Fibroblast of lung (primary cell): ENCODE measurements around the gene NCF4.

Source experiments
- CTCF ChIP-seq, 2 donors: IDR thresholded peaks in 1 of 2; conservative IDR thresholded peaks in 1 of 2; 1 replicate in 1 of 2; 2 replicates in 1 of 2; pipeline ENCODE4 v1.5.1; 2011 to 2012; ENCODE audit warnings: low read length in 2 of 2, control low read depth in 1 of 2, inconsistent platforms in 1 of 2, low read depth in 1 of 2, mild to moderate bottlenecking in 1 of 2
- EZH2 ChIP-seq: IDR thresholded peaks from 2 replicates; pipeline ENCODE4 v1.5.1; 2012; ENCODE audit warnings: low read length, control low read depth, mild to moderate bottlenecking; ENCODE audit errors: missing control alignments

DNA sequence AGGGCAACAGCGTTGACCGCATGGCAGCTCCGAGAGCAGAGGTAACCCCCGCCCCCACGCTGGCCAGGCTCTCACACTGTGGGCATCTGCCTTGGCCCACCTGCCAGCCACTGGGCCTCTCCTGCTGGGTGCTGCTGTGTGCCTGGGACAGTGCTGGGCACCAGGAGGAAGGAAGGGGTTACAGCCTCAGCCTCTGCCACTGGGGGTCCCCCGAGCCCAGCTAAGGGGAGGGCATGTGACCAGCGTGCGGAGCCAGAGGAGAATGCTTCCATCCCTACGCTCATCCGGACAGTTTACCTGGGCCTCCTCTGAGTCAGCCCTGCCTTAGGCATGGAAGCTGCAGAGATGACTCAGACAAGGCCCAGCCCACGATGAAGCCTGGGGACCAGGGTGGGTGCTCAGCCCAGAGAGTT lies 10.9 kb downstream of the NCF4 start:
- no peak for TF ChIP-seq CTCF (conservative IDR thresholded peaks at IDR 0.05 in 1 of 2, IDR thresholded peaks at IDR 0.05 in 1 of 2; ENCODE audit: low read depth in 1 of 2, low read length in 2 of 2)
- no peak for TF ChIP-seq EZH2
